Astrocyte (in vitro differentiated cells and primary cell): ENCODE results near the gene RAB3IL1. TPM values are rescaled to one million over a fixed set of nuclear protein-coding genes. Genes with fewer than 3 reads are reported as not detected.

Experiments
- DNase-seq: peaks from one replicate; pipeline ENCODE4 v3.0.0-alpha.2; 2010; ENCODE audit warnings: low read depth
- FAIRE-seq: peaks from 2 replicates; lab custom pipeline; 2011; peaks lifted over from hg19 to GRCh38; lab: Jason Lieb, UNC
- H2AFZ ChIP-seq: 2 replicates; pipeline ENCODE4 v1.6.0; 2012; ENCODE audit warnings: low read depth, low read length, inconsistent platforms
- H3K27ac ChIP-seq: 2 replicates; pipeline ENCODE4 v1.5.1; 2011; ENCODE audit warnings: low read depth, low read length, inconsistent platforms
- H3K27me3 ChIP-seq: 2 replicates; pipeline ENCODE4 v1.6.0; 2011; ENCODE audit warnings: low read length, inconsistent platforms; ENCODE audit not compliant: insufficient read depth
- H3K36me3 ChIP-seq: 2 replicates; pipeline ENCODE4 v1.5.1; 2011; ENCODE audit warnings: low read length, inconsistent platforms; ENCODE audit not compliant: insufficient read depth
- H3K4me1 ChIP-seq: 2 replicates; pipeline ENCODE4 v1.5.1; 2011; ENCODE audit warnings: low read length, inconsistent platforms; ENCODE audit not compliant: insufficient read depth
- H3K4me2 ChIP-seq: 2 replicates; pipeline ENCODE4 v1.6.0; 2012; ENCODE audit warnings: low read length, inconsistent platforms
- H3K4me3 ChIP-seq: 2 replicates; pipeline ENCODE4 v1.5.1; 2011; ENCODE audit warnings: low read depth, mild to moderate bottlenecking, low read length, inconsistent platforms; ENCODE audit not compliant: insufficient read depth
- H3K79me2 ChIP-seq: 2 replicates; pipeline ENCODE4 v1.6.0; 2012; ENCODE audit warnings: mild to moderate bottlenecking, low read length, inconsistent platforms; ENCODE audit not compliant: insufficient read depth
- H3K9ac ChIP-seq: 2 replicates; pipeline ENCODE4 v1.6.0; 2012; ENCODE audit warnings: mild to moderate bottlenecking, low read length, inconsistent platforms
- H3K9me3 ChIP-seq: 2 replicates; pipeline ENCODE4 v1.5.1; 2012; ENCODE audit warnings: low read depth, mild to moderate bottlenecking, low read length, inconsistent platforms; ENCODE audit not compliant: insufficient read depth
- H4K20me1 ChIP-seq: 2 replicates; pipeline ENCODE4 v1.6.0; 2012; ENCODE audit warnings: low read length, inconsistent platforms; ENCODE audit not compliant: insufficient read depth
- H3K27ac Mint-ChIP-seq: one replicate; pipeline ENCODE4 v1.8.0; 2021; ENCODE audit warnings: mild to moderate bottlenecking, mixed read lengths; ENCODE audit not compliant: unreplicated experiment
- H3K27me3 Mint-ChIP-seq: one replicate; pipeline ENCODE4 v1.8.0; 2021; ENCODE audit warnings: low read depth, mixed read lengths; ENCODE audit not compliant: unreplicated experiment
- H3K36me3 Mint-ChIP-seq: one replicate; pipeline ENCODE4 v1.8.0; 2021; ENCODE audit warnings: low read depth, mixed read lengths; ENCODE audit not compliant: unreplicated experiment
- H3K4me1 Mint-ChIP-seq: one replicate; pipeline ENCODE4 v1.8.0; 2021; ENCODE audit warnings: low read depth, mixed read lengths; ENCODE audit not compliant: unreplicated experiment
- H3K4me3 Mint-ChIP-seq: one replicate; pipeline ENCODE4 v1.8.0; 2021; ENCODE audit warnings: mild to moderate bottlenecking, moderate library complexity, mixed read lengths; ENCODE audit not compliant: unreplicated experiment
- H3K9me3 Mint-ChIP-seq: one replicate; pipeline ENCODE4 v1.8.0; 2021; ENCODE audit warnings: mild to moderate bottlenecking, mixed read lengths; ENCODE audit not compliant: unreplicated experiment
- EZH2 ChIP-seq: IDR thresholded peaks from 2 replicates; pipeline ENCODE4 v1.6.1; 2012; ENCODE audit warnings: mild to moderate bottlenecking, low read length, inconsistent platforms; ENCODE audit not compliant: insufficient read depth
- total RNA-seq: library from RNA; stranded (reverse); gene quantifications from 2 replicates; pipeline ENCODE4 v1.2.1, GENCODE V29; 2021
- TF ChIP-seq, protein P1 (sequence below): IDR thresholded peaks from 2 replicates; pipeline ENCODE4 v1.5.1; 2011; ENCODE audit warnings: low read depth, mild to moderate bottlenecking, inconsistent platforms, low read length, moderate library complexity; ENCODE audit not compliant: insufficient read depth

RAB3IL1 gene
- total RNA-seq, 1 donor from 2014 or later, result 0.91 TPM

DNA sequence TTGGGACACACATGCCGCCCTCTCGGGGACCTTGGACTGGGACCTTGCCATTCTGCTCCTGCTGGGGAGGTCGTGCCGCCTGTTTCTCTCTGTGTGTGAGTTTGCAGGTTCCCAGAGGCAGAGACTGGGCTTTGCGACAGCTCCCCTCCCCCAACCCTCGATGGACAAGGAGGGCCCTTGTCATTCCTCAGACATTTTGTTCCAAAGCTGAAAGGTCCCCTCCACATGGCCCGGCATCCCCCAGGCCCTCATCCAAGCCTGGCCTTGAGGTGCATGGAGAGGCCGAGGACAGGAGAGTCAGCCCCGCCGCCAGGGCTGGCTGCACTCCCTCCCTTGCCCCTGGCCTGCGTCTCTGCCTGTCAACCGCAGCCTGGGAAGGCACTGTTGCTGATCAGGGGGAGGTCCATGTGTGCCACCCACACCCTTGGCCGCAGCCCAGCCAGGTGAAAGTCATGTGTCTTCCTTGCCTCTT is 63.6 kb downstream of the RAB3IL1 start:
- Histone ChIP-seq H3K27me3 (no peaks in the 10 kb centered on the region), H3K27ac (no peak overlapping the region), H2AFZ (no peak overlapping the region), H3K4me3 (no peak overlapping the region), H3K4me2 (no peak overlapping the region), H3K36me3 (peaks cover 46% of the 10 kb centered on the region), H3K9me3 (no peaks in the 10 kb centered on the region), H4K20me1 (peaks cover 65% of the 10 kb centered on the region), H3K4me1 (no peaks in the 10 kb centered on the region), H3K9ac (no peak overlapping the region), H3K79me2 (no peaks in the 10 kb centered on the region)
- H3K4me1 Mint-ChIP-seq, result no peaks in the 10 kb centered on the region
- H3K36me3 Mint-ChIP-seq, result peaks cover 10% of the 10 kb centered on the region
- no peak for TF ChIP-seq EZH2
- TF ChIP-seq, protein P1, sequence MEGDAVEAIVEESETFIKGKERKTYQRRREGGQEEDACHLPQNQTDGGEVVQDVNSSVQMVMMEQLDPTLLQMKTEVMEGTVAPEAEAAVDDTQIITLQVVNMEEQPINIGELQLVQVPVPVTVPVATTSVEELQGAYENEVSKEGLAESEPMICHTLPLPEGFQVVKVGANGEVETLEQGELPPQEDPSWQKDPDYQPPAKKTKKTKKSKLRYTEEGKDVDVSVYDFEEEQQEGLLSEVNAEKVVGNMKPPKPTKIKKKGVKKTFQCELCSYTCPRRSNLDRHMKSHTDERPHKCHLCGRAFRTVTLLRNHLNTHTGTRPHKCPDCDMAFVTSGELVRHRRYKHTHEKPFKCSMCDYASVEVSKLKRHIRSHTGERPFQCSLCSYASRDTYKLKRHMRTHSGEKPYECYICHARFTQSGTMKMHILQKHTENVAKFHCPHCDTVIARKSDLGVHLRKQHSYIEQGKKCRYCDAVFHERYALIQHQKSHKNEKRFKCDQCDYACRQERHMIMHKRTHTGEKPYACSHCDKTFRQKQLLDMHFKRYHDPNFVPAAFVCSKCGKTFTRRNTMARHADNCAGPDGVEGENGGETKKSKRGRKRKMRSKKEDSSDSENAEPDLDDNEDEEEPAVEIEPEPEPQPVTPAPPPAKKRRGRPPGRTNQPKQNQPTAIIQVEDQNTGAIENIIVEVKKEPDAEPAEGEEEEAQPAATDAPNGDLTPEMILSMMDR, result no peak
- H3K4me3 Mint-ChIP-seq, result no peak overlapping the region
- H3K27ac Mint-ChIP-seq, result no peak overlapping the region
- FAIRE-seq (no peak), DNase-seq (no peak)
- H3K27me3 Mint-ChIP-seq, result no peaks in the 10 kb centered on the region
- no peaks in the 10 kb centered on the region for H3K9me3 Mint-ChIP-seq

DNA sequence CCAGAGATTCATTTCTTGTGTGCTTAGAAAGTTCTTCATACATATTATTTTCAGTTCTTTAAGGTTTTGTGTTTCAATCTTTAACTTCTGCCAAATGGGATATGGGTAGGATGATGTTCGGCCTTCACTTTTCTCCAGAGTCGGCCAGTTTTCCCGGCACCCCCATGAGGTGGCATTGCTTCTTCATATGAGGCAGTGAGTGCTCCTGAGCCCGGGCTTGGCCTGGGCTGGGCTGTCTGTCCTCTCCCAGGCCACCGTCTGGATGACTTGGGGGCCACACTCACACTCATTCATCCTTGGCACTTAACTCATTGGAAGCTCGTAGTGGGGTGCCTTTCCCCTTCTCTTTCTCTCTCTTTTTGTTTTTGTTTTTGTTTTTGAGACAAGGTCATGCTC is 65.5 kb downstream of the RAB3IL1 start:
- H3K79me2 ChIP-seq, result no peaks in the 10 kb centered on the region
- no peaks in the 10 kb centered on the region for H3K4me1 ChIP-seq
- no peak overlapping the region for H2AFZ ChIP-seq
- no peak overlapping the region for H3K27ac ChIP-seq
- Mint-ChIP-seq H3K27ac (no peak overlapping the region), H3K4me3 (peak overlapping the region; percentile 77), H3K27me3 (no peaks in the 10 kb centered on the region), H3K36me3 (peaks cover 21% of the 10 kb centered on the region), H3K4me1 (no peaks in the 10 kb centered on the region), H3K9me3 (no peaks in the 10 kb centered on the region)
- no peaks in the 10 kb centered on the region for H3K9me3 ChIP-seq
- no peak overlapping the region for H3K4me2 ChIP-seq
- no peak for TF ChIP-seq EZH2
- TF ChIP-seq, protein P1, result no peak
- peaks cover 73% of the 10 kb centered on the region for H4K20me1 ChIP-seq
- FAIRE-seq (no peak), DNase-seq (no peak)
- H3K36me3 ChIP-seq, result peaks cover 54% of the 10 kb centered on the region
- no peak overlapping the region for H3K9ac ChIP-seq
- H3K27me3 ChIP-seq, result no peaks in the 10 kb centered on the region
- no peak overlapping the region for H3K4me3 ChIP-seq

DNA sequence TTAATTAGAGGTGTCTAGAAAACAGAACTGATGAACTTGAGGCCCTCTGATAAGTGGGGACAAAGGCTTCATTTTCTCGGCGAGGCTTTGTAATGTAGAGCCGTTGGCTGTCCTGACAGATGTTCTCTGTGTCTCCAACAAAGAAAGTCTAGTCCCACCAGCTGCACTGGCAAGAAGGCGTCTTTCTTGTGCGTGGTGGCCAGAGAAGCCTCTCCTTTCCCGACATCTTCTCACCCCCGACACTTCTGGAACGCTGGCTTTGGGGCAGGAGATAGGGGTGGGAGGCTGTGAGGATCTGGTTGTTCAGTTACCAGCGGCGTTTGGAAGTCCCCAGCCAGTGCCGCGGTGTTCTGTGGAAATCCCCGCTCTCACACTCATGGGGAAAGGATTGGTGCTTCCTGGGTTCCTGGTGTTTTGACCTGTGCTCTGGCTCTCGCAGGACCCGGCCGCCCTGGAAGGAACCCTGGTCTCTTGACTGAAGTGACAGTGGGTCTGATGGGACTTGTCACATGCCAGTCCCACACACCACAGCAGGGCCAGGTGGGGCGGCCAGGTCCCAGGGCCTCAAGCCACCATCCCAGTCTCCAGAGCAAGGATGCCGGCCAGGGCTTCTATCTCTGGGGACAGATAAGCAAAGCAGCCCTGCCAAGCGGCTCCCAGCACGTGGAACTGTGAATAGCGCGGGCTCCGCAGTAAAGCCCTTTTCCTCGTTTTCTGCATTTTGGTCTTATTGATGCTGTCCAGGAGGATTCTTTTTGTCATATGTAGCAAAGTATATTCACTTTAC is 66.1 kb downstream of the RAB3IL1 start:
- Histone ChIP-seq H4K20me1 (peaks cover 72% of the 10 kb centered on the region), H3K9ac (no peak overlapping the region), H3K4me2 (no peak overlapping the region), H3K27ac (no peak overlapping the region), H3K36me3 (peaks cover 57% of the 10 kb centered on the region), H3K27me3 (no peaks in the 10 kb centered on the region), H3K79me2 (no peaks in the 10 kb centered on the region), H3K4me1 (no peaks in the 10 kb centered on the region), H3K4me3 (no peak overlapping the region), H2AFZ (no peak overlapping the region), H3K9me3 (no peaks in the 10 kb centered on the region)
- Mint-ChIP-seq H3K36me3 (peaks cover 18% of the 10 kb centered on the region), H3K27ac (no peak overlapping the region), H3K4me1 (no peaks in the 10 kb centered on the region), H3K27me3 (no peaks in the 10 kb centered on the region), H3K4me3 (no peak overlapping the region), H3K9me3 (no peaks in the 10 kb centered on the region)
- DNase-seq (no peak), FAIRE-seq (no peak)
- TF ChIP-seq EZH2, result no peak
- TF ChIP-seq, protein P1, result no peak
